ENCODE measurements around the gene CELA1. TPM values are rescaled to one million over a fixed set of nuclear protein-coding genes. Genes with fewer than 3 reads are reported as not detected.

The CELA1 gene
- total and polyA plus RNA-seq, 10 of the 15 experiments (the other 5 are each of a cell fraction or from before 2014, with no cell fraction given): not detected

GRCh38 chr12:51351913-51352532 lies 5.5 kb upstream of the CELA1 start:
- TF ChIP-seq, protein P1, sequence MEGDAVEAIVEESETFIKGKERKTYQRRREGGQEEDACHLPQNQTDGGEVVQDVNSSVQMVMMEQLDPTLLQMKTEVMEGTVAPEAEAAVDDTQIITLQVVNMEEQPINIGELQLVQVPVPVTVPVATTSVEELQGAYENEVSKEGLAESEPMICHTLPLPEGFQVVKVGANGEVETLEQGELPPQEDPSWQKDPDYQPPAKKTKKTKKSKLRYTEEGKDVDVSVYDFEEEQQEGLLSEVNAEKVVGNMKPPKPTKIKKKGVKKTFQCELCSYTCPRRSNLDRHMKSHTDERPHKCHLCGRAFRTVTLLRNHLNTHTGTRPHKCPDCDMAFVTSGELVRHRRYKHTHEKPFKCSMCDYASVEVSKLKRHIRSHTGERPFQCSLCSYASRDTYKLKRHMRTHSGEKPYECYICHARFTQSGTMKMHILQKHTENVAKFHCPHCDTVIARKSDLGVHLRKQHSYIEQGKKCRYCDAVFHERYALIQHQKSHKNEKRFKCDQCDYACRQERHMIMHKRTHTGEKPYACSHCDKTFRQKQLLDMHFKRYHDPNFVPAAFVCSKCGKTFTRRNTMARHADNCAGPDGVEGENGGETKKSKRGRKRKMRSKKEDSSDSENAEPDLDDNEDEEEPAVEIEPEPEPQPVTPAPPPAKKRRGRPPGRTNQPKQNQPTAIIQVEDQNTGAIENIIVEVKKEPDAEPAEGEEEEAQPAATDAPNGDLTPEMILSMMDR (IDR thresholded peaks at IDR 0.05 in 2 of 3, conservative IDR thresholded peaks at IDR 0.05 in 1 of 3; ENCODE audit: control insufficient read depth in 2 of 3, extremely low read depth in 1 of 3, insufficient read depth in 1 of 3, low read depth in 3 of 3, low read length in 3 of 3): peak; percentile 50 to 64 (median 64); a peak in 5 of 6 replicates
- peak; percentile 43 for TF ChIP-seq SMC3 (IDR thresholded peaks at IDR 0.05; ENCODE audit: borderline replicate concordance, low read length)
- peak; percentile 66 for TF ChIP-seq RAD21 (IDR thresholded peaks at IDR 0.05; ENCODE audit: insufficient read depth, low read depth, low read length)
- TF ChIP-seq STAT3 (IDR thresholded peaks at IDR 0.05; ENCODE audit: low read depth, low read length): no peak
- peak; percentile 60; the same call in 2 of the 3 replicates for ATAC-seq
- H3K36me3 ChIP-seq (ENCODE audit: control insufficient read depth in 2 of 2, insufficient read depth in 2 of 2, low read length in 1 of 2): no peaks in the 10 kb centered on the region
- WGBS (ENCODE audit: insufficient coverage, insufficient replicate concordance, low lambda C conversion rate, missing lambda C conversion rate): 80% methylated on average over 11 of the region's 11 CpGs
- no peak overlapping the region for H3K9ac ChIP-seq (ENCODE audit: control insufficient read depth, insufficient read depth, low read length)
- H3K79me2 ChIP-seq (ENCODE audit: control insufficient read depth, insufficient read depth, low read length): no peaks in the 10 kb centered on the region
- H4K20me1 ChIP-seq (ENCODE audit: control insufficient read depth, insufficient read depth): no peaks in the 10 kb centered on the region
- in situ Hi-C loops (cut with MboI): no loop called here
- no peak overlapping the region for H2AFZ ChIP-seq (ENCODE audit: control insufficient read depth, low read depth, low read length)
- ChIA-PET SMC1A (ENCODE audit: uncharacterized antibody, unreplicated experiment) (interaction anchor here (1.1 to 4.7 kb wide), 2 partner anchors 10 to 44 kb away, joined by 3 to 18 read pairs; no protein-coding TSS in a partner anchor), POLR2A (no interaction called here), CTCF (interaction anchor here (0.9 to 4.2 kb wide), 8 partner anchors 8 to 526 kb away, joined by 3 to 32 read pairs (median 6); no protein-coding TSS in a partner anchor), RAD21 (ENCODE audit: unreplicated experiment) (interaction anchor here (3.1 kb wide), 1 partner anchor 11 kb away, joined by 12 read pairs; no protein-coding TSS in a partner anchor)
- H3K27me3 ChIP-seq (replicated peaks in 1 of 2; ENCODE audit: control insufficient read depth in 2 of 2, insufficient read depth in 2 of 2, low read length in 1 of 2): no peaks in the 10 kb centered on the region
- BruUV-seq (replicated peaks): TSS peak; percentile 64
- H3K27ac ChIP-seq (ENCODE audit: control insufficient read depth, insufficient read depth): no peak overlapping the region
- no peak for FAIRE-seq
- DNase-seq (ENCODE audit: low read depth, low spot score): no peak
- no peak overlapping the region for H3K4me3 ChIP-seq
- H3K4me2 ChIP-seq (ENCODE audit: control insufficient read depth, insufficient read depth): no peak overlapping the region
- H3K4me1 ChIP-seq (ENCODE audit: control insufficient read depth, insufficient read depth, low read length): peaks cover 3% of the 10 kb centered on the region
- intact Hi-C loops (cut with micrococcal nuclease; ENCODE audit: unreplicated experiment): no loop called here
- peaks cover under 1% of the 10 kb centered on the region; the same call in 2 of the 3 replicates for H3K9me3 ChIP-seq (replicated peaks; ENCODE audit: control insufficient read depth, insufficient read depth, low read length)
